Loucy (cell line): ENCODE data around the gene ZNF830.

Experiments used
- H2AFZ ChIP-seq: fragments of 200-600 bp; sonication (generic); 2 replicates; pipeline ENCODE4 v1.6.0; 2016; ENCODE audit warnings: antibody characterized with exemption, mild to moderate bottlenecking, low read length, moderate library complexity
- H3F3A ChIP-seq: fragments of 200-600 bp; 2 replicates; pipeline ENCODE4 v1.6.0; 2016; ENCODE audit warnings: antibody characterized with exemption, low read depth, mild to moderate bottlenecking
- H3K27me3 ChIP-seq: fragments of 200-600 bp; sonication (generic); 2 replicates; pipeline ENCODE4 v1.6.1; 2014; ENCODE audit warnings: low read length, mild to moderate bottlenecking; ENCODE audit not compliant: insufficient read depth, poor library complexity, severe bottlenecking
- H3K36me3 ChIP-seq: fragments of 200-600 bp; sonication (generic); 2 replicates; pipeline ENCODE4 v1.6.1; 2016; ENCODE audit warnings: low read length; ENCODE audit not compliant: insufficient read depth
- H3K4me1 ChIP-seq: fragments of 200-600 bp; sonication (generic); 2 replicates; pipeline ENCODE4 v1.5.1; 2014; ENCODE audit warnings: low read length, mild to moderate bottlenecking; ENCODE audit not compliant: insufficient read depth, poor library complexity, severe bottlenecking
- H3K4me2 ChIP-seq: fragments of 200-600 bp; sonication (generic); 2 replicates; pipeline ENCODE4 v1.6.0; 2014; ENCODE audit warnings: antibody characterized with exemption, low read length, low read depth, mild to moderate bottlenecking; ENCODE audit not compliant: poor library complexity, severe bottlenecking
- H3K4me3 ChIP-seq: fragments of 200-600 bp; sonication (generic); 2 replicates; pipeline ENCODE4 v1.5.1; 2014; ENCODE audit warnings: low read length, mild to moderate bottlenecking, mixed read lengths; ENCODE audit not compliant: poor library complexity, severe bottlenecking
- H3K79me2 ChIP-seq: fragments of 200-600 bp; sonication (generic); 2 replicates; pipeline ENCODE4 v1.6.1; 2014; ENCODE audit warnings: low read length; ENCODE audit not compliant: insufficient read depth
- H3K9ac ChIP-seq: fragments of 200-600 bp; sonication (generic); 2 replicates; pipeline ENCODE4 v1.6.0; 2014; ENCODE audit warnings: mild to moderate bottlenecking, low read depth, low read length, moderate library complexity; ENCODE audit not compliant: poor library complexity, severe bottlenecking
- H3K9me2 ChIP-seq: fragments of 200-600 bp; sonication (generic); replicated peaks from 2 replicates; pipeline ENCODE4 v1.6.1; 2016; ENCODE audit warnings: low read depth, low read length, mixed read lengths
- H3K9me3 ChIP-seq: fragments of 200-600 bp; sonication (generic); 2 replicates; pipeline ENCODE4 v1.6.1; 2014; ENCODE audit warnings: mild to moderate bottlenecking, antibody characterized with exemption, low read length, low read depth; ENCODE audit not compliant: insufficient read depth
- H4K20me1 ChIP-seq: fragments of 200-600 bp; sonication (generic); 2 replicates; pipeline ENCODE4 v1.6.0; 2014; ENCODE audit warnings: antibody characterized with exemption, low read length, mild to moderate bottlenecking; ENCODE audit not compliant: insufficient read depth, poor library complexity, severe bottlenecking
- EZH2phosphoT487 ChIP-seq: fragments of 200-600 bp; IDR thresholded peaks from 2 replicates; pipeline ENCODE4 v1.6.1; 2018; ENCODE audit warnings: antibody characterized with exemption, mild to moderate bottlenecking, moderate library complexity, borderline replicate concordance
- TF ChIP-seq, protein P1 (sequence below): fragments of 200-600 bp; sonication (generic); conservative IDR thresholded peaks from 2 replicates; pipeline ENCODE4 v1.5.1; 2014; ENCODE audit warnings: mild to moderate bottlenecking, antibody characterized with exemption, low read length

Gene ZNF830

DNA sequence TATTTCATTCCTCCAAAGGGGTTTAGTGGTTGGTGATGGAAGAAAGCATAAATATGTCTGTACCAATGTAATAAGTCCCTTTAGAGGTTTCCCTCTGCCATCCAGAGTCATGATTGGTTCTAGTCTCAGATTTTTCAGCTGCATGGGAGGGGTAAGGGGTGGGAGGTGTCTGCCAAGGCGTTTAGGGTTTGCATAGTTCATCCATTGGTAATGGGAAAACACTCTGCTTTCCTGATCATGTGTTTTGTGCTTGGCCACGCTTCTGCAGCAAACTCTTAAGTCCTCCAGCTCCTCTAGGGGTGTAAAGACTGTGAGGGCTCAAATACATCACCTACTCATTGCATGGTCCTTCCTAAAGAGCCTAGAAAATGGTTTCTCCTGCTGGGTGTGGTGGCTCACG, 48.8 kb downstream of the ZNF830 start:
- no peaks in the 10 kb centered on the region for H3K9me3 ChIP-seq
- peaks cover 29% of the 10 kb centered on the region; the same call in 1 of the 2 replicates for H3K36me3 ChIP-seq
- H3K4me2 ChIP-seq, result no peak overlapping the region
- no peaks in the 10 kb centered on the region for H3F3A ChIP-seq
- H3K9me2 ChIP-seq, result no peaks in the 10 kb centered on the region
- H3K27me3 ChIP-seq, result no peaks in the 10 kb centered on the region
- no peaks in the 10 kb centered on the region for H4K20me1 ChIP-seq
- TF ChIP-seq EZH2phosphoT487, result no peak
- no peak overlapping the region for H2AFZ ChIP-seq
- no peak overlapping the region for H3K4me3 ChIP-seq
- no peaks in the 10 kb centered on the region for H3K4me1 ChIP-seq
- no peaks in the 10 kb centered on the region for H3K79me2 ChIP-seq
- H3K9ac ChIP-seq, result no peak overlapping the region

DNA sequence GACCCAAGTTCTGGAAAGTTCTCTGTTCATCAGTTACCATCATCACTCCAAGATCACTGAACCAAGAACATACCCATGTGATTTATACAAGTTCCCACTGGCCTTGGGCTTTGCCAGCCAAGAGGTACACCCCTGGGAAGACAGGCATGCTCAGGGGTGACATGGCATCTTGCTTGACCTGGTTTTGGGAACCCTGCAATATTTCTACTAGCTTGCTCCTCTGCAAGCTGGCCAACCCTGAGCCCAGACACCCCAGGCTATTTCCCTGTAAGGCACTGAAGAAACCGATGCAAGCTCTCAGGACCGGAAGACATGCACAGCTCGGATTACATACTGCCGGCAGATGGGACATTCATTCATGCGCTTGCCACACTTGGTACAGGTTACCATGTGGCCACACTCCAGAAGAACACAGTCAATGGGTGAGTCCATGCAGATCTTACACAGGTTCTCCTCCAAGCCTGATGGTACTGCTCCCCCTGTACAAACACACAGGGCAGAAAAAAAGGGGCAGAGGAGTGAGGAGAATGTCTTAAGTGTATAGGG, 50.4 kb downstream of the ZNF830 start:
- Histone ChIP-seq H3K9ac (no peak overlapping the region), H3K27me3 (no peaks in the 10 kb centered on the region), H3K9me2 (no peaks in the 10 kb centered on the region), H2AFZ (no peak overlapping the region), H3K9me3 (no peaks in the 10 kb centered on the region), H4K20me1 (no peaks in the 10 kb centered on the region), H3K79me2 (no peaks in the 10 kb centered on the region), H3K36me3 (peaks cover 41% of the 10 kb centered on the region; the same call in 1 of the 2 replicates), H3K4me3 (no peak overlapping the region), H3K4me1 (no peaks in the 10 kb centered on the region), H3K4me2 (no peak overlapping the region), H3F3A (no peaks in the 10 kb centered on the region)
- no peak for TF ChIP-seq EZH2phosphoT487
- TF ChIP-seq, protein P1, sequence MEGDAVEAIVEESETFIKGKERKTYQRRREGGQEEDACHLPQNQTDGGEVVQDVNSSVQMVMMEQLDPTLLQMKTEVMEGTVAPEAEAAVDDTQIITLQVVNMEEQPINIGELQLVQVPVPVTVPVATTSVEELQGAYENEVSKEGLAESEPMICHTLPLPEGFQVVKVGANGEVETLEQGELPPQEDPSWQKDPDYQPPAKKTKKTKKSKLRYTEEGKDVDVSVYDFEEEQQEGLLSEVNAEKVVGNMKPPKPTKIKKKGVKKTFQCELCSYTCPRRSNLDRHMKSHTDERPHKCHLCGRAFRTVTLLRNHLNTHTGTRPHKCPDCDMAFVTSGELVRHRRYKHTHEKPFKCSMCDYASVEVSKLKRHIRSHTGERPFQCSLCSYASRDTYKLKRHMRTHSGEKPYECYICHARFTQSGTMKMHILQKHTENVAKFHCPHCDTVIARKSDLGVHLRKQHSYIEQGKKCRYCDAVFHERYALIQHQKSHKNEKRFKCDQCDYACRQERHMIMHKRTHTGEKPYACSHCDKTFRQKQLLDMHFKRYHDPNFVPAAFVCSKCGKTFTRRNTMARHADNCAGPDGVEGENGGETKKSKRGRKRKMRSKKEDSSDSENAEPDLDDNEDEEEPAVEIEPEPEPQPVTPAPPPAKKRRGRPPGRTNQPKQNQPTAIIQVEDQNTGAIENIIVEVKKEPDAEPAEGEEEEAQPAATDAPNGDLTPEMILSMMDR, result no peak
